Fibroblast of peridontal ligament (primary cell): ENCODE data around the gene CYBB.

Source experiments
- DNase-seq: peaks from one replicate; pipeline ENCODE4 v3.0.0-alpha.2; 2010; ENCODE audit errors: extremely low read depth

CYBB gene

DNA sequence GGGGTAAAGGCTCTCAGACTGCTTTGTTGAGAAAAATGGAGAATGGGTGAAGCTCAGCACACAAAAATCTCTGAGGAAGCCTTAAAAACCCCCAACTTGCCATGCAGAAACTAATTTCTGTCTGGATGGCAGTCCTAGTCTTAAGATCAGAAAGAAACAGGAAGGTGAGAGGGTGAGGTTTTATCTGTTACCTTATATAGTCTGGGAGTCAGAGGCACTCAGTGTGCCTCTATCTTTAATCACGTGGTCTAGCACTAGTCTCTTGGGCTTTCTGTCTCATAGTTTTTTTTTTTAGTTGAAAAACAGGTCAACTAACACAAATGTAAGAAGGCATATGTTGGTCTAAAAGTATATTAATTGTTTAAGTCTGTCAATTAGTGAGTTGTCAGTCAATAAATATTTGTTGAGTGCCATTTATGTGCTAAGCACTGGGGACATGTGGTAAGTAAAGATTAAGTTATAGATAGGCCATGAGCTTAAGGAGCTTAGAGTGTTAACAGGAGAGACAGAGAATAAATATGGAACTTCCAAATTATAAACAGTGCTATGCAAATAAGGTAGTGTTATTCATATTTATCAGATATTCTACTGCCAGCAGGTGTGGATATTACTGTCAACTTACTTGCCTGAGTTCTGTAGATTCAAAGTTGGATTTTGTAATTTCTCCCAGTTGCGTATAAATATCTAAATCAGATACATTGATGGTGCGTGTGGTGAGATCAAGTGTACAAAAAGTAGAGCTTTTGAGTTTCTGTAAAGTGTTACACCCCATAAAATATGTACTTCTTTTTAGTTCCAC lies 7.0 kb downstream of the CYBB start:
- no peak for DNase-seq

DNA sequence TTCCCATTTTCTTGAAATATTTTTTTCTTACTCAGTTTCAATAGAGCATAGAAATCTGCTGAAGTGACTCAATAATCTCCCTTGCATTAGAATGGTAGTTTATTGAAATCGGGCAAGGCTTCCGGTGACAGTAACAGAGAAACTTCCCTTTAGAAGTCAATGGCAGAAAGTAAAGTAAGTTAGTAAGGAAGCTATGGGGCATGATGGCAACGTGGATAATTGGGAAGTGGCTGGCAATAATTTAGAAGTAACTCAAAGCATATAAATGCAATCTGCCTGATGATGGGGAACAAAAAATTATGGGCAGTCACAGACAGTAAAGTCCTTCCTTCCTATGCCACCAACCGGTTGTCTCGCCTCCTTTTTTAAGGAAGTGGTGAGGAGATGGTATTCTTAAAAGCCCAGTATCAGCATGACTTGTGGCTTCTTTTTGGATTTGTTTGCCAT lies 7.6 kb downstream of the CYBB start:
- DNase-seq, result no peak

DNA sequence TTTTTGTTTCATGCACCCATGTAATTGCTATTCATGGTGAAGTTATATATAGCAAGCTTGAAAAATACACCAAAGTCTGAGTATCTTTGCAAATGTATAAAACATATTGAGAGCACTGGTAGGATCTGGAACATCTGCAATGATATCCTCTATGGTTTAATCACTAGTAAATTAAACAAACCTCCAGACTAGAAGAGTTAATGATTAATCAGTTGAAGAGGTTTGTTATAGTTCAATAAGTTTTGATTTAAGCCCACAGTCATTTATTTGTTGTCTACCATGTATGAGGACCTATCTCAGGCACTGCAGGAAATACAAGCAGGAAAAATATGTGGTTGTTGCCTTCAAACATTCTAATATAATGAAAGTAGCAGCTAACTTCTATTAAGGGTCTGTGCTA lies 16.5 kb downstream of the CYBB start:
- DNase-seq, result no peak

DNA sequence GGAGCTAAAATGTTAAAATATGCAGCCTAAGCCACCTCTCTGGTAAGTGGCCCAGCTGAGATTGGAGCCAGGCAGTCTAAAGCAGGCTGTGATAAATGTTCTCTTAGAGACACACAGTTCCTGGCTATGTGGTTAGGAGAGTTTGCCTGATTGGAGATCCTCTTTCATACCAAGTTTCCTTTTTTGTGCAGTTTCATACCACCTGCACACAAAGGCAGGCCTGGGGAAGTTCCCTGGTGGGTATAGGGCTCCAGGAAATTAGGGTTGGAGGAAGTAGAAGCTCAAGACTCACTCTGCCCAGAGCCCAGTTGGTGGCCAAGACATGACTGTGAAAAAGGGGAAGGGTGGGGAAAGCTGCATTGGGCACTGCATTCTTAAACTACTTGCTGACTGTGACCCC lies 16.9 kb downstream of the CYBB start:
- DNase-seq, result no peak

DNA sequence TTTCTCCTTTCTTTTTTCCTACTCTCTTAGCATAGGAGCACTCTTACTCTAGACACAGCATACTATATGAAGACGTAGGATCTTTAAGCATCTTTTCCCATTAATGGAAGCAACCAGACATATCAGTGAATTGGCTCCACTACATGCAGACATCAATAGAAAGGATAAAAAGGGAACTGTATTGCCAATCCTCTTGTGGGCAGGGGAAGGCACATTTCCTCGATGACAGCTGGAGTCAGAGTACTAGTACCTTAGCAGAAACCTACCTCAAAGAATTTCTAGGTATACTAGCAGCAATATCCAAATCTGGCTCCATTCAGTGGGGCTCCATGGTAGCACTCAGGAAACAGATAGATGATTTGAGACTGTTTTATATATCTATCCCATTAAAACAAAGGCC lies 20.1 kb downstream of the CYBB start:
- no peak for DNase-seq

DNA sequence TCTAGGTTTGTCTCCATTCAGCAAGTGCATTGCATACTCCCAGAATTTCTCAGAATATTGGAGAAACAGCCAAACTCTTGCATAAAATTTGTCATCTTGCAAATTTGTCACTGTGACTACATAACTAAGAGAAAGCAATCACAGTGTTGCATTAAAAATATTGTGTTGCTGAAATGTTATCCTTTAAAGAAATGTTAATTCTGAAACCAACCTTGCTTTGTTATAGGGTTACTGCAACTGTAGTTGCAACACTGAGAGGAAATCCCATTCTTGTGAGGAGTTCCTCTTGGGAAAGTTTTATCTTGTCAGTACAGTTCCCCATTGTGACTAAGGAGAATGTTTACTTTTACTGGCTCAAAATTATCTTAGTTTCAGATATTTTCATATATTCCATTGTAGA lies 20.9 kb downstream of the CYBB start:
- no peak for DNase-seq

DNA sequence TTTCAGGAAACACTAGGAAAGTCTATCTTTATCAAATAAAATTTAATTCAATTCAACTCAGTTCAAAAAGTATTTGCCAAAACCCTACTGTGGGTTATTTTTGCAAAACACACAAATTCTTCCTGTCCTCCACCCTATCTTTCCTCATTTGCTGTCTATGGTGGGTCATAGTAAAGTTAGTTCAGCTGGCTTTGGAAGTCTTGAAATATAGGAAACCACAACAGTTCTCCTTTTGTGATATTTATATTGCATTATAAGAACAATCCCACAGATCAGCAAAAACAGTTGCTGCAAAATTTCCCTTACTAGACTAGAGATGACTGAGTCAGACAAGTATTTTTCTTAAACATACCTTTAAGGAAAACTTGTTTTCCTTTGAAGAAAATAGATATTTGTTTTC lies 22.2 kb downstream of the CYBB start:
- no peak for DNase-seq

DNA sequence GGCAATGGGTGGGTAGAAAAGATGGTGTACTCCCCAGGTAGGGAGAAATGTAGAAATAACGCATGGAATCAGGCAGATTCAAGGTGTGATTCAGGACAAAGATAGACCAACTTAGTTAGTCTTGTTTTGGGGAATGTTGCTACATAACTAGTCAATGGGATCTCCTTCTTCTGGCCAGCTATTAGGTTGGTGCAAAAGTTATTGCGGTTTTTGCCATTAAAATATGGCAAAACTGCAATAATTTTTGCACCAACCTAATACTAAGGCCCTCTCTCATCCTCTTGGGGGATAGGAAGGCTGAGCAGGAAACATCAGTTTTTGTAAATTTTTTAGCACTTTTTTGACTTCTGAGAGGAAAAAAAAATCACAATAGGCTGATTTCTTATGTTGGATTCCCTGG lies 23.2 kb downstream of the CYBB start:
- DNase-seq, result no peak

DNA sequence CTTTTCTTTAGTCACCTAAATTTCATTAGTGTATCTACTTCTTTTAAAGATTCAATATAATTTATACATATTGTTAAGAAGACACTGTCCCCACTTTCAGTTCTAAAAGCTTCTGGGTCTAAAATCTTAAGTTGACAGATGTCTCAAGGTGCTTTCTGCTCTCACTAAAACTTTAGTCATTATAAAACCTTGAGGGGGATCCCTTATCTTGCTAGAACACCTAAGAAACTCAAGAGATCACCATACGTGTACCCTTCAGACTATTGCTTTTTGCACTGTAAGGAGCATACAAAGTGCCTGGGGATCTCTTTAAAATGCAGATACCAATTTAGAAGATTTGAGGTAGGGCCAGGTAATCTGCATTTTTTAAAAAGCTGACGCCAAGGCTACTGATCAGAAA lies 30.1 kb downstream of the CYBB start:
- no peak for DNase-seq

DNA sequence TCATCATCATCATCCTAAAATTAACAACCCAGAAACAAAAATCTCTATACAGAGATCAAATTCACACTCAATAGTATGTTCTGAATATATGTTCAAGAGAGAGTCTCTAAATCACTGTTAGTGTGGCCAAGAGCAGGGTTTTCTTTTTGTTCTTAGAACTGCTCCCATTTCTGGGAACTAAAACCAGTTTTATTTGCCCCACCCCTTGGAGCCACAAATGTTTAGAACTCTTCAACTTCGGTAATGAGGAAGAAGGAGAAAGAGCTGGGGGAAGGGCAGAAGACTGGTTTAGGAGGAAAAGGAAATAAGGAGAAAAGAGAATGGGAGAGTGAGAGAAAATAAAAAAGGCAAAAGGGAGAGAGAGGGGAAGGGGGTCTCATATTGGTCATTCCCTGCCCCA lies 32.3 kb downstream of the CYBB start:
- no peak for DNase-seq

DNA sequence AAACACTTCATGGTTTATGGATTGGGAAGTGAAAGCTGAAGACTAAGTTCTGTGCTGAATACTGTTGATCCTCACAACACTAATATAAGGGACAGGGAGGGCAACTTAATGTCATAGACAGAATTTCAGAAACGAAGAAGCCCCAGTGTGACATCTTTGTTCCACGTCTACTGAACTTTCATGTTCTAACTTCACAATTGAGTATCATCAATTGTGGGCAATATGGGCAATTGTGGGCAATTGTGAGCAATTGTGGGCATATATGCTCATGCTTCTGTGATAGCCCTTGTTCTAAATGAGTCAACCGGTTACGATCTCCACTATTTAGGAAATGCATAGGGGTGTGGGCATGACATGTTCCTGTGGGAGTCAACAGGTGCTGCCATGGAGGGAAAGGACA lies 33.7 kb downstream of the CYBB start:
- no peak for DNase-seq

DNA sequence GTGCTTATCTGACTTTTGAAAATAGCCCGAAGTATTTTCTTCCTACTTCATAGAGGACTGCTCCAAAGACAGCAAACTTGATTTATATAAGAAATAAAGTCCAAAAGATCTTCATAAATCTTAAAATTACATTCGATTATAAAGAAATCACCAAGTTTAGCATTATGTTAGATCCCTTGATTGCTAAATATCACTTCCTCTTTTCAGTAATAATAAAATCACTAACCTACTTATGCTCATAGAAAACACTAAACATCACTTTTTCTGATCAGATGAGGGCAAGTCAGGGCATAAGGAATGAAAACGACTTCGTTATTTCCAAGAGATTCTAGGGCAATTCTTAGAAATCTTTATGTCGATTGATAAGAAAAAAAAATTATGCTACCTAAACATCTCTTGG lies 35.5 kb downstream of the CYBB start:
- no peak for DNase-seq

DNA sequence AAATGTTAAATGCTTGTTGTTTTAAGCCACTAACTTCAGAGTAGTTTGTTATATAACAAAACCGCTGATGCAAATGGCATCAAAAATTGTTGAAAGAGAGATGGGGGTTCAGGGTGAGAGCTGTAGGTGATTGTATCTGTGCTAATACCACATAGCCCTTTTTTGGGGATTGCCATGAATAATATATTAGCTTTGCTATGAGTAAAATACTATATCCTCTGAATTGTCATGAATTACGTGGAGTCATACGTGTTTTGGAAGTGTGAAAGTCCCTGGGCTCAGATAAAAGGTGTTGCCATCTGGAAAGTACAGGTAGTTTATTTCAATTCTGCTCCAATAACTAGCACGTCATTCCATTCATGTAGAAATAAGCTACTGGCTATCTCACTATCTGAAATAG lies 36.9 kb downstream of the CYBB start:
- no peak for DNase-seq

DNA sequence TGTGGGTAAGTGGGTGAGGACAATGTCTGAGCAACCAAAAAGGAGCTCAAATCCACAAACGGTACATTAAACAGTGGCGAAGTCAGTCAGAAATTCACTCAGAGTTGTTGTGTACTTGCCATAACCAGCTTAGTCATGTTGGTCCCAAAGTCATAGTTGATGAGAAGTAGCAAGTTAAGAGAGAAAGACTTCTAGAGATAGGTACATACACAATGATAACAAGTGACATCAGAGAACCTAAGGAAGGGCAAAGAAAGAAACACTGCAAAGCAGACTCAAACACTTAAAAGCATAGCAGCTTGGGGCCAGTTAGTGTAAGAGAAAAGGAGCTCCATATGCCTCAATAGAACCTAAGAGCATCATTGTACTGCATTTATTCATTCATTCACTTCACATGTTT lies 37.3 kb downstream of the CYBB start:
- DNase-seq, result no peak

DNA sequence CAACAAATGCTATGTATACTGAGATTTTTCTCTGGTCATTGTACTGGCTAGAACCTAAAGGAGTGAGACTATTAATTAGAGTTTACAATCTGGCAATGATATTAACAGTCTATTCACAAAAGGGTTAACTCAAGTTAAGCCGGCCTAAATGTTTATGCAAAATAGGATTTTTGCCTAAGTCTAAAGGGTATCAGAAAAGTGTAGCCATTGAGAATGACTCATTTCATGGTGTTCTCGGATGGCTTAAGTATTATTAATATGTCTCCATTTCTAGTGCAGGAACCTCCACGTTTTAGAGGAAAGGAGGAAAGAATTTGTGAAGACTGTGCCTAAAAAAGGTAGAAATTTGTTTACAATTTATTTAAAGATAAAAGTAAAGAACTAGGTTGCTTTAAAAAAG lies 37.7 kb downstream of the CYBB start:
- DNase-seq, result no peak

DNA sequence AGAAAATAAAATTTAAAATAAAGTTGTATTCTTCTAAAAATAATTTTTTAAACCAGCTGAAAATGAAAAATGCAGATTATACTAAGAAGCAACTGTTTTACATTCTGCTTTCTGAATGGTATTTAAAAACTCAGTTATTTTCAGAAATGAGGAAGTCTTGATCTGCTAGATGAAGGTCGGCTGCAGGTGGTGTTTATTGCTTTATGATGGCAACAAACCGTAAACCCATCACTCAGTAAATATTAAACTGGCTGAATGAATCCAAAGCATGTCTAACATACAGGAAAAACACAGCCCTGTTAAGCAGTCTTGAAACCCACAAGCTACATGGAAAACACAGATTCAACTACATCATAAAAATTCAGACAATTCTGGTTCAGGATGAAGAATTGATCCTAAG lies 38.2 kb downstream of the CYBB start:
- DNase-seq, result no peak

DNA sequence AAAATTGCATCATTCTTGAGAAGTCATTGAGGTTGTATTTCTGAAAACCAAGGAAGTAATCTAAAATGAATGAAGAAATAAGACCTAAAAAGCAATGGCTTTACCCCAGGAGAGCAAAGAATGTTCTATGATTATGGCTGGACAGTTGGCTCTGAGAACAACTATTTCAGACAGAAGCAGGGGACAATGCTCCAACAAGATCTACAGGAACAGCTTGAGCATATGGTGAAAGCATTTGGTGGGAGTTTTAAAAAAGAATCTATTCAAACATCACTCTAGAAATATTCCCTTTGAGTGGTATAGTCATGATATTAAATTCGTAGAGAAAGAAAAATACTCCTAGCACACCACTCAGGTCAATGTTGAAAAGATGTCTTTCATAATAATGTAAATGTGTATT lies 40.8 kb downstream of the CYBB start:
- no peak for DNase-seq

DNA sequence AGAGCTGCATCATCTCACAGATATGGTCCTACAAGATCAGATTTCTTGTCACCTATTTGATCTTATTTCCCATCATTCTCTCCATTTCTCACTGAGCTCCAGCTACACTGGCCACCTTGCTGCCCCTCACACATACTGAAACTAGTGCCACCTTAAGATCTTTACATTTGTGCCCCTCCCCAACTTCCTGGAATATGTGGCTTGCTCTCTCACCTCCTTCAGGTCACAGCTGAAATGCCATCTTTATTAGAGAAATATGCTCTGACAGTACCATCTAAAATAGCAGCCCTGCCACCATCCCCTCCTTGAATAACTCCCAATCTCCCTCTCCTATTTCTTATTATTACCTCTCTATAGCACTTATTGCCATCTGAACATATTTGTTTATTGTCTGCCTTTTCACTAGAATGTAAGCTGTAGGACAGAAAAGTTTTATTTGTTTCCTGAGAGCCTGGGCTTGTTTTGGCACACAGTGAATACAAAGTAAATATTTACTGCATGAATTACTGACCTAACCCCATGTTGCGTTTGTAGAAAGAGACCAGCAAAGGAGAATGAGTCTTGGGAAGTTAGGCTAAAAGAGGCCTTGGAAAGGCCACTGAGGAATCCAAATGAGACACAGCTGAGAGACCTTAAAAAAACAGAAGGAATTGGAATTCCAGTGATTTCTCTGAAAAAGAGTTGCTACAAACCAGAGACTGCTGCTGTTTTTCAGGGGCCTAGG lies 44.8 kb downstream of the CYBB start:
- DNase-seq, result peak; percentile 39

DNA sequence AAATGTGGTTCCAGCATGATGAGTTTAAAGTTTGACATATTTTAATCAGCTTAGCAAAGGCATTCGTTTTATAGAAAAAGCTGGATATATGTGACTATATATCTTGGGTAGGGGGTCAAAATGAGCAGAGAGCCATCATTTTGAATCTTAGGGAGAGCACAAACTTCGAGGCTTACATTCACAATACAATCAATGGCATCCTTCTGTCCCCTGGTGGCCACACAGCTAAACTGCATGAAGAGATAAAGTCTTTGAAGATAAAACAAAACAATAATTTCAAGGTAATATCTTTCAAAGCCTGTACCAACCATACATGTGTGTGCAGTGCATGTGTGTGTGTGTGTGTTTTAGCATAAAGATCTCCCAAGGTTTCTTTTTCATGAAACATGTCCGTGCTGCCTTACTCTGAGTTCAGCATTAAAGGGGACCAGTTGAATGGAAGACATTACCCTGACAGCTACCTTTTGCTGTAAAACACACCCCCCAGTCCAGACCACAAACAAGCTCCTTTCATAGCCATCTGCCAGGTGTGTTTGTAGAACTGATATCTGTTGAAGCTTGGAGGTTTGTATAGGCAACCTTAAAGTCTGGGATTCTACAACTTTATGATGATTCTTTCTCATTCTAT lies 45.5 kb downstream of the CYBB start:
- peak; percentile 52 for DNase-seq

DNA sequence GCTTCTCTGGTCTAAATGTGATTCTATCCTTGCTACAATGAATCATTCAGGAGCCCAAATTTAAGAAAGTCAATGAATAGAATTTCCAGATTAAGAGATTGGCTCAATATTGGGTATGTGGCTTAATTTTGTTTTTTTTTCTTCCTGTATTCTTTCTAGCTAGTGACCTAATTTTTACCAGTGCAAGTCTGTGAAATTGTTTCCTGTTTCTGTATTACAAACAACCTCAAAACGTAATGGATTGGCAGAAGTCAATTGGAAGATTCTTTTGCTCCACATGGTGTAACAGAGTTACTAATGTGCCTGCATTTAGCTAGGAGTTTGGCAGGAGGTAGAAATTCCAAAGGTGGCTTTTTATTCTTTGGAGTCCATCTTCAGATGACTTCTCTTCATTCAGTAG lies 49.9 kb downstream of the CYBB start:
- no peak for DNase-seq

DNA sequence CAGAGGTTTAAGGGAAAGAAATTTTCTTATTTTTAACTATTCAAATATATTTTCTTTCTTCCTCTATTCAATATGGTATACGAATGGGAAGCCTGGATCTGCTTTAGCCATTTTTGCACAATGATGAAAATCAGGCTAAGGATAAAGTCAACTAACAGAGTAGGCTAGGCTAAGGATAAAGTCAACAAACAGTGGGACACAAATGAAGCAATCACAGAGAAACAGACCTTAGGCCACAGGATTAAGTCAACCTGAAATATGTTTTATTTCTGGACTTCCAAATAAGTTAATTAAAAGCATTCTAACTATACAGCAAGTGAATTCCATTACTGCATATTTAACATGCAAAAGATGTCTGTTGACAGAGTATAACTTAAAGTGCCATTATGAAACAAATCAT lies 50.5 kb downstream of the CYBB start:
- DNase-seq, result peak; percentile 55

DNA sequence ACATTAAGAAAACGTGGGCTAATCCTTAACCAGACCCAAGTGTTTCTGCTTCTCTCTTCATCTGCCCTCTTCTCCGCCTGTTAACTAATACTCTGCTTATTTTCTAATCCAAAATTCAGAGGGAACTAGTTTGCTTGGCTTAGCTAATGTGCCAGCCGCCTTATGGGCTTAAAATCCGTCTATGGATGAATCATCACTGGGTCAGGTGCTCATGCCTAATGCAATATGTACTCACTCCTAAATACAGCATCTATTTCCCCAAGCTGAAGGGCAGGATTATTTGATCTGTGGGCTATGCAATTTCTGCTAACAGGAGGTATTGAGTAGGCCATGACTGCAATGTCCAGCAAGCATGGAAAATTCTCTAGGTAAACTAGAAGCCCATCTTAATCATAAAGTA lies 55.1 kb downstream of the CYBB start:
- no peak for DNase-seq

DNA sequence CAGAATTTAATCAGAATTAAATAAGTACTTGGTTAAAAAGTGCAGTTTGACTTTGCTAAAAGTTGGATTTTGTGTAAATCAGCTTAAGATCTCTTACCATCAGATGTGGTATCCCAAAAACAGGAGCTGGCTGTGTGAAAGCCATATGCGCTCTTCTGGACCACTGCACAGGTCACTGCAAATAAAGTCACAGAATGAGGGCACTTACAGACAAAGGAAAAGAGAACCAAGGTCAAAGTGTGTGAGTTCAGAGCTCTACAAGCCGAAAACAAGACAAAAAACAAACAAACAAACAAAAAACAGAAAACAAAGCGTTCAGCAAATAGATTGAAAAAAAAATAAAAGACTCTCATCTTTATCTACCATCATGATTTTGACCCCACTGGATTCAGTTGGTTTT lies 61.1 kb downstream of the CYBB start:
- no peak for DNase-seq
